Ishikawa (cell line): ENCODE data around the gene VWA7.

Source experiments
- CEBPB ChIP-seq: IDR thresholded peaks from 2 replicates; pipeline ENCODE4 v1.6.1; 2012
- CREB1 ChIP-seq: IDR thresholded peaks from 2 replicates; pipeline ENCODE4 v1.6.1; 2012; ENCODE audit warnings: low read depth
- EGR1 ChIP-seq: IDR thresholded peaks from 2 replicates; pipeline ENCODE4 v1.6.1; 2012
- EP300 ChIP-seq: IDR thresholded peaks from 2 replicates; pipeline ENCODE4 v1.6.1; 2012; ENCODE audit warnings: borderline replicate concordance
- FOXM1 ChIP-seq: IDR thresholded peaks from 2 replicates; pipeline ENCODE4 v1.6.1; 2012; ENCODE audit warnings: low read depth, borderline replicate concordance
- NFIC ChIP-seq: IDR thresholded peaks from 2 replicates; pipeline ENCODE4 v1.6.1; 2012
- RAD21 ChIP-seq: IDR thresholded peaks from 2 replicates; pipeline ENCODE4 v1.6.1; 2012; ENCODE audit warnings: low read depth
- TAF1 ChIP-seq: IDR thresholded peaks from 2 replicates; pipeline ENCODE4 v1.6.1; 2012; ENCODE audit warnings: low read depth, mild to moderate bottlenecking
- TCF12 ChIP-seq: IDR thresholded peaks from 2 replicates; pipeline ENCODE4 v1.6.1; 2012; ENCODE audit warnings: low read depth
- TEAD4 ChIP-seq: IDR thresholded peaks from 2 replicates; pipeline ENCODE4 v1.6.1; 2012
- YY1 ChIP-seq: IDR thresholded peaks from 2 replicates; pipeline ENCODE4 v1.6.1; 2012; ENCODE audit warnings: low read depth
- ZBTB7A ChIP-seq: IDR thresholded peaks from 2 replicates; pipeline ENCODE4 v1.6.1; 2012; ENCODE audit warnings: low read depth
- TF ChIP-seq, protein P1 (sequence below): IDR thresholded peaks from 2 replicates; pipeline ENCODE4 v1.6.1; 2012
- TF ChIP-seq, protein P2 (sequence below): IDR thresholded peaks from 2 replicates; pipeline ENCODE4 v1.6.1; 2012
- TF ChIP-seq, protein P3 (sequence below): IDR thresholded peaks from 2 replicates; pipeline ENCODE4 v1.6.1; 2012; ENCODE audit warnings: low read depth, mild to moderate bottlenecking

VWA7 gene

DNA sequence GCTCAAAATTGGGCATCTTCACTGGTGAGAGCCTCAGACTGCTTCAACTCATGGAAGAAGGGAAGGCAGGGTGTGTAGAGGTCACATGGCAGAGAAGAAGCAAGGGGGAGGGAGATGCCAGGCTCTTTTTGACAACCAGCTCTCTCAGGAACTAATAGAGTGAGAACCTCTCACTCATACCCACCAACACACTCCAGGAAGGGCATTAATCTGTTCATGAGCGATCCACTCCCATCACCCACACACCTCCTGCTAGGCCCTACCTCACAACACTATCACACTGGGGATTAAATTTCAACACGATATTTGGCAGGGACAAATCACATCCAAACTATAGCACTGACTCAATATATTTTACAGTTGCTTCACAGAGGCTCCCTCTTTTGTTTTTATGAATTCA is 35.3 kb downstream of the VWA7 start:
- TF ChIP-seq EP300: no peak
- TF ChIP-seq TCF12: no peak
- TF ChIP-seq, protein P1, sequence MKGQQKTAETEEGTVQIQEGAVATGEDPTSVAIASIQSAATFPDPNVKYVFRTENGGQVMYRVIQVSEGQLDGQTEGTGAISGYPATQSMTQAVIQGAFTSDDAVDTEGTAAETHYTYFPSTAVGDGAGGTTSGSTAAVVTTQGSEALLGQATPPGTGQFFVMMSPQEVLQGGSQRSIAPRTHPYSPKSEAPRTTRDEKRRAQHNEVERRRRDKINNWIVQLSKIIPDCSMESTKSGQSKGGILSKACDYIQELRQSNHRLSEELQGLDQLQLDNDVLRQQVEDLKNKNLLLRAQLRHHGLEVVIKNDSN: no peak
- no peak for TF ChIP-seq FOXM1
- no peak for TF ChIP-seq EGR1
- no peak for TF ChIP-seq YY1
- no peak for TF ChIP-seq NFIC
- no peak for TF ChIP-seq TEAD4
- TF ChIP-seq CREB1: no peak
- no peak for TF ChIP-seq RAD21
- TF ChIP-seq CEBPB: no peak
- no peak for TF ChIP-seq ZBTB7A
- TF ChIP-seq, protein P2, sequence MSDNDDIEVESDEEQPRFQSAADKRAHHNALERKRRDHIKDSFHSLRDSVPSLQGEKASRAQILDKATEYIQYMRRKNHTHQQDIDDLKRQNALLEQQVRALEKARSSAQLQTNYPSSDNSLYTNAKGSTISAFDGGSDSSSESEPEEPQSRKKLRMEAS: no peak

DNA sequence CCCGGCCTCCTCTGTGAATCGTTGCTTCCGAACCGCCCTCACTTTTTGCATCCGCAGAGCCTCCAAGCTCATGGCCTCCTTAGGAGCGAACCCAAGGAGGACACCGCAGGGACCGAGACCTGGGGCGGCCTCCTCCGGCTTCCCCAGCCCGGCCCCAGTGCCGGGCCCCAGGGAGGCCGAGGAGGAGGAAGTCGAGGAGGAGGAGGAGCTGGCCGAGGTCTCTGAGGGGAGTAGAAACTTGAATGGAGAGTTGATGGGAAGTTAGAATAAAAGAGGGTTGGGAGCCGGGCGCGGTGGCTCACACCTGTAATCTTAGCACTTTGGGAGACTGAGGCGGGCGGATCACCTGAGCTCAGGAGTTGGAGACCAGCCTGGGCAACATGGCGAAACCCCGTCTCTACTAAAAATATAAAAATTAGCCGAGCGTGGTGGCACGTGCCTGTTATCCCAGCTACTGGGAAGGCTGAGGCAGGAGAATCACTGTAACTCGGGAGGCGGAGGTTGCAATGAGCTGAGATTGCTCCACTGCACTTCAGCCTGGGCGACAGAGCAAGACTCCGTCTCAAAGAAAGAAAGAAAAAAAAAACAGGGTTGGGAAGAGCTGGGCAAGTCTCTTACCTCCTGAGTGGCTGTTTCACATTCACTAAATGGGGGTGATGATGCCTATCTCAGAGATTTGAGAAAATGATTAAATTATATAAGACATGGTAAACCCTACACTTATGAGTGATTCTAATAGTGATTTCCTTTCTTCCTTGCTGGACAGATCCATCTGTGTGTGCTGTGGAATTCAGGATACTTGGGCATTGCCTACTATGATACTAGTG is 36.5 kb downstream of the VWA7 start:
- TF ChIP-seq, protein P3, sequence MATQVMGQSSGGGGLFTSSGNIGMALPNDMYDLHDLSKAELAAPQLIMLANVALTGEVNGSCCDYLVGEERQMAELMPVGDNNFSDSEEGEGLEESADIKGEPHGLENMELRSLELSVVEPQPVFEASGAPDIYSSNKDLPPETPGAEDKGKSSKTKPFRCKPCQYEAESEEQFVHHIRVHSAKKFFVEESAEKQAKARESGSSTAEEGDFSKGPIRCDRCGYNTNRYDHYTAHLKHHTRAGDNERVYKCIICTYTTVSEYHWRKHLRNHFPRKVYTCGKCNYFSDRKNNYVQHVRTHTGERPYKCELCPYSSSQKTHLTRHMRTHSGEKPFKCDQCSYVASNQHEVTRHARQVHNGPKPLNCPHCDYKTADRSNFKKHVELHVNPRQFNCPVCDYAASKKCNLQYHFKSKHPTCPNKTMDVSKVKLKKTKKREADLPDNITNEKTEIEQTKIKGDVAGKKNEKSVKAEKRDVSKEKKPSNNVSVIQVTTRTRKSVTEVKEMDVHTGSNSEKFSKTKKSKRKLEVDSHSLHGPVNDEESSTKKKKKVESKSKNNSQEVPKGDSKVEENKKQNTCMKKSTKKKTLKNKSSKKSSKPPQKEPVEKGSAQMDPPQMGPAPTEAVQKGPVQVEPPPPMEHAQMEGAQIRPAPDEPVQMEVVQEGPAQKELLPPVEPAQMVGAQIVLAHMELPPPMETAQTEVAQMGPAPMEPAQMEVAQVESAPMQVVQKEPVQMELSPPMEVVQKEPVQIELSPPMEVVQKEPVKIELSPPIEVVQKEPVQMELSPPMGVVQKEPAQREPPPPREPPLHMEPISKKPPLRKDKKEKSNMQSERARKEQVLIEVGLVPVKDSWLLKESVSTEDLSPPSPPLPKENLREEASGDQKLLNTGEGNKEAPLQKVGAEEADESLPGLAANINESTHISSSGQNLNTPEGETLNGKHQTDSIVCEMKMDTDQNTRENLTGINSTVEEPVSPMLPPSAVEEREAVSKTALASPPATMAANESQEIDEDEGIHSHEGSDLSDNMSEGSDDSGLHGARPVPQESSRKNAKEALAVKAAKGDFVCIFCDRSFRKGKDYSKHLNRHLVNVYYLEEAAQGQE: peak; percentile 21
- TF ChIP-seq, protein P2: no peak

DNA sequence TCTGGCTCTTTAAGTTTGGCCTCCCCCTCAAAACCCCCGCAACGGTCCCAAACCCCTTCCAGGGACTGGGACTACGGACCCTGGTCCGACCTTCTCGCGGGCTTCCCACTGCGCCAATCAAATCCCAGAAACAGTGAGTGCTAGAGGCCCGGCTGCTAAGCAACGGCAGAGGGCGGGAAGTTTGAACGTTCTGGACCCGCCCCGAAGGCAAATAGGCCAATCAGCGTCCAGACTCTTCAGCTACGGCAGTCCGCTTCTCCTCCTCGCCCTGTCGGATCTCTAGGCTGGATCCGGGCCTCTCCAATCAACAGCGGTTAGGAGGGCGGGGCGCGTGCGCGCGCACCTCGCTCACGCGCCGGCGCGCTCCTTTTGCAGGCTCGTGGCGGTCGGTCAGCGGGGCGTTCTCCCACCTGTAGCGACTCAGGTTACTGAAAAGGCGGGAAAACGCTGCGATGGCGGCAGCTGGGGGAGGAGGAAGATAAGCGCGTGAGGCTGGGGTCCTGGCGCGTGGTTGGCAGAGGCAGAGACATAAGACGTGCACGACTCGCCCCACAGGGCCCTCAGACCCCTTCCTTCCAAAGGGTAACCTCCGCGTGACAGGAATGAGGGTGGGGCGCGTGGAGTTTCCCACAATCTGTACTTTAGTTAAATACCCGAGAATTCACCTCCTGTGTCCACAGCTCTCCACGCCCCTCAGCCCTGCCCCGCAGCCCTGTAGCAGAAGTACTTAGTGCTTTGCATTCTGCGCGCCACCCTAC is 37.3 kb downstream of the VWA7 start, which contains the start of gene MSH5:
Gene MSH5, plus strand, starts transcription at position 367 of the 758 bp plus-strand sequence. CDS start 462 bp downstream, outside the sequence.
- TF ChIP-seq, protein P3: no peak
- TF ChIP-seq CEBPB (no peak), NFIC (peak; percentile 32), RAD21 (no peak), YY1 (peak; percentile 87), TEAD4 (peak; percentile 17; the same call in 1 of the 2 replicates), ZBTB7A (peak; percentile 80), TCF12 (peak; percentile 87), EGR1 (0 out of 2 replicates have a peak, but pooled peaks have one; percentile 18), TAF1 (peak; percentile 93), EP300 (no peak; the same call in 1 of the 2 replicates), CREB1 (no peak), FOXM1 (peak; percentile 77)
- TF ChIP-seq, protein P2: peak; percentile 99
- TF ChIP-seq, protein P1: peak; percentile 47

DNA sequence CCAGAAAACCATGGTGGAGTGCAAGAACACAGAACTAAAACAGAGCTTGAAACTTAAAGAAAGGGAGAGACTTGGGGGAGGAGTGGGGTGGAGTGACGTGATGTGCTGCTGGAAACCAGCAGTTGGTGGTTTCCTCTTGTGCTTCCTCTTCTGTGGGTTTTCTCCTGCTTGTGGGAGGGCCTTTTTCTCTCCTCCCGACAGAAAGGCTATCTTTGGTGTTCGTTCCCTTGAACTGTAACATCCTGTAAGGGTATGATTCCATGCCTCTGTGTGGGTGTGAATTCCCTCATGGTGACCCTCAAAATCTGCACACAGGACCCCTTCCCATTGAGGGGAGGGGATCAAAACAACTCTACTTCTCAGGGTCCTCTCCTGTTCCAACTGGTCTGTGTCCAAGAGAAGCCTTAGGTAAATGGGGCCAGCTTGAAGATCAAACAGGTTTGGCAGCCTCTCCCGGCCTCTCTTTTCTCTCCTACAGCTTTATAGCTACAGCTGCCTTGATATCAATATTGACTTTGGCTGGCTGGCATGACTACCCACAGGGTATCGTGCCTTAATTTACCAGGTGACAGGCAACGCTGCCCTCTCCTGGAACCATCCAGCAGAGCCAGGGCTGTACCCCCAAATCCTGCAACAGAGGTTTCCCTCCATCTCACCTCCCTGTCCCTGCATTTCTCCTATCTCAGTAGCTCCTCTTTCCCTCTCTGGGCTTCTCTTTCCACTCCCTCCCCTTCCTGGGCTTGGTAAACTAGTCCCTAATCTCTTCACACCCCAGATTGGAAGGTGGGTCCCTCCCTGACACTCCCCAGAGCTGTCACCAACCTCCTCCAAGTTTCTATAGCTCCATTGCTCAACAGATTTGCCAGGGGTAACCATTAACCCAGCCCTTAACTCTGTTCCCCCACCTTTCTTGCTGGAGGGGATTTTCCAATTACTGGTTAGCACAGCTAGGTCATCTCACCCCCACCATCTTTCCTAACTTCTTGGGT is 38.8 kb downstream of the VWA7 start:
- no peak for TF ChIP-seq TCF12
- TF ChIP-seq RAD21: peak; percentile 50; the same call in 1 of the 2 replicates
- TF ChIP-seq, protein P1: no peak
- TF ChIP-seq, protein P2: no peak
- TF ChIP-seq FOXM1: no peak
